RWPE1 (cell line): ENCODE results near the gene GRIN2A.

ENCODE experiments used
- CTCF ChIA-PET: fragments of 350-600 bp; sonication (Branson Sonifier 250); formaldehyde crosslinking; extraction: SDS; loops from one replicate; lab custom pipeline; 2021; lab: Yijun Ruan, JAX
- POLR2A ChIA-PET: fragments of 400-600 bp; formaldehyde crosslinking; extraction: SDS; loops from one replicate; lab custom pipeline; 2020; ENCODE audit warnings: antibody characterized with exemption; ENCODE audit not compliant: low non-redundant PET; lab: Yijun Ruan, JAX
- DNase-seq: peaks from one replicate; pipeline ENCODE4 v3.0.0; 2012; ENCODE audit warnings: low spot score
- H3K27ac ChIP-seq: fragments of 450-650 bp; 2 replicates; pipeline ENCODE4 v1.5.1; 2017
- CTCF ChIP-seq: fragments of 450-650 bp; conservative IDR thresholded peaks from 2 replicates; pipeline ENCODE4 v1.5.1; 2017; ENCODE audit warnings: low read depth, mild to moderate bottlenecking

GRIN2A gene

GRCh38 chr16:10009684-10010083, 172.5 kb downstream of the GRIN2A start:
- no peak overlapping the region for H3K27ac ChIP-seq
- ChIA-PET CTCF (no interaction called here), POLR2A (no interaction called here)
- TF ChIP-seq CTCF = no peak
- DNase-seq = no peak

- H3K27ac ChIP-seq = no peak overlapping the region
- CTCF ChIA-PET = no interaction called here
- no peak for DNase-seq
- POLR2A ChIA-PET = no interaction called here
- TF ChIP-seq CTCF = no peak
These were observed 178.7 kb downstream of the GRIN2A start for GRCh38 chr16:10003486-10003885.

DNA sequence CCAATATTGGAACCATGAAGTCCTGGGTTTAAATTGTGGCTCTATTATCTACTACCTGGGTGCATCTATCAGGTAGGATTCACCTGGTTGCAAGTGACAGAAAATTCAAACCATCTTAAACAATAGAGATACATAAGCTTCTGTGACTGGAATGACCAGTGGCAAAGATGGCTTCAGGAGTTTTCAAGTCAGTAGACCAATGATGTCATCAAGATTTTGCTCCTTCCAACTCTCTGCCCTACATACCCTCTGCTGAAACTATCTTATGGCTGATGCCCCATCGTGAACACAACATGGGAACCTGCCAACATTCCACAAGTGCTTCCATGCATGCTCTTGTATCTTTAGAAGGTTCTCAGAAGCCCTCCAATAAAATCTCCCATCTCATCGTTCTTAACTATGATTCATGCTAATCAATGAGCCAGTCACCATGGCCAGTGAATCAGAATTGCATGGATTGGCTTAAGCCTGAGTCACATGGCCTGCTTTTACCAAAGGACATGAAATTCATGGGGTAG, 180.9 kb downstream of the GRIN2A start:
- no peak overlapping the region for H3K27ac ChIP-seq
- no peak for DNase-seq
- ChIA-PET POLR2A (no interaction called here), CTCF (no interaction called here)
- TF ChIP-seq CTCF = no peak

DNA sequence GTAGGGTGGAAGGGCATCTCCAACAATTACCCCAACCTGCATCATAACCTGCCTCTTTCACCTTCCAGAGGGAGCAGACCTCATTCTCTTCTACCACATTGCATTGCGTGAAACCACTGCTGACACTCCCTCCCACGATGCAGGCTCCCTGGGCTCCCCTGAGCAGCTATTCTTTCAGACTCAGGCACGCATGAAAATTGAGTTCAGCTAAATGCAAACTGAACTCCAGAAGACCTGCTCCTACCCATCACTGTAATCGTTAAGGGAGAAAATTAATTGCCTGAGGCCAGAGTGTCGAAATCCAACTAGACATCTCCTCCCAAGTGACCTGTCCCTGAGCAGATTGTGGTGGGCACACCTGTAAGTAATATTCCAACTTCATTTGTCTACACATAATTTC, 186.0 kb downstream of the GRIN2A start:
- no peak overlapping the region for H3K27ac ChIP-seq
- DNase-seq = no peak
- no peak for TF ChIP-seq CTCF
- ChIA-PET CTCF (no interaction called here), POLR2A (no interaction called here)

DNA sequence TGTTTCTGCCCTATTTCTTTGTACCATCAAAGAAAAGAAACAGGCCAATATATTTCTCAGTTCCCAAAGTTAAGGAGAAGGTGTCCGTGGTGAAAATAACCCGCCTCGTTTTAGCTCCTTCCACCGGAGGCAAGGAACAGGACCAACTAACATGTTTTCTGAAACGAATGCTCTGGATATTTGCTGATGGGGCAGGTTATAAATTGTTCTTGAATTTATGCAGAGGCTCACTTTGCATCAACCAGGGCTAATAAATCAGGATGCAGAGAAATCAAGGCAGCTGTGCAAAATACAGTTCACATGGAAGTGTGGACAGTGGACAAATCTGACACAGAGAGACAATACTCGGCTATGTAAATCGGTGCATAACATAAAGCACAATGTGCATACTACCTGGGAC, 189.8 kb downstream of the GRIN2A start:
- no peak for DNase-seq
- CTCF ChIA-PET = interaction anchor here (0.6 kb wide), 1 partner anchor 860 kb away, joined by 3 read pairs; no protein-coding TSS in a partner anchor
- no peak for TF ChIP-seq CTCF
- H3K27ac ChIP-seq = no peak overlapping the region
- POLR2A ChIA-PET = no interaction called here

DNA sequence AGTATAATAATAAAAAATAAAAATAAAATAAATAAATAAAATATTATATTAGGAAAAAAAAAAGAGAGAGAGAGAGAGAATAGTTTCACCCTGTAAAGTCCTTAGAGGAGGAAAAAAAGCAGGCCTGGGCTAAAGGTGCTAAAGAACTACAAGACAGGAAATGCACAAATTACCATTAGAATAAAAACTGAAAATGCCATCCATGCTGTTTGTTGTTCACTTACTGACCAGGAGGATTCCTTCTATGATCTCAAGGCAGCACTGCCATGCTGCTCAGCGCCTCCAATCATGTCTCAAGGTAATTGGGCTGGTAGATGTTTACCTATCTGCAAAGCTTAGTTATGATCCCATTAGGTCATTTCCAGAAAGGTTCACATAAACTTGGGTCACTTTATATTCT, 201.2 kb downstream of the GRIN2A start:
- POLR2A ChIA-PET = no interaction called here
- CTCF ChIA-PET = no interaction called here
- no peak for TF ChIP-seq CTCF
- H3K27ac ChIP-seq = no peak overlapping the region
- no peak for DNase-seq

GRCh38 chr16:9978160-9978725, 204.0 kb downstream of the GRIN2A start:
- TF ChIP-seq CTCF = no peak
- no peak overlapping the region for H3K27ac ChIP-seq
- POLR2A ChIA-PET = no interaction called here
- no peak for DNase-seq
- CTCF ChIA-PET = no interaction called here
